ENCODE results near the gene PCDHB5. TPM values are rescaled to one million over a fixed set of nuclear protein-coding genes. Genes with fewer than 3 reads are reported as not detected.
"Not testable (repeated sequence)": the region's sequence is repeated elsewhere in the genome, so short reads cannot be mapped to it uniquely, and the experiment has no call there.

Gene PCDHB5
- 0.18 TPM for polyA plus RNA-seq (2013)

DNA sequence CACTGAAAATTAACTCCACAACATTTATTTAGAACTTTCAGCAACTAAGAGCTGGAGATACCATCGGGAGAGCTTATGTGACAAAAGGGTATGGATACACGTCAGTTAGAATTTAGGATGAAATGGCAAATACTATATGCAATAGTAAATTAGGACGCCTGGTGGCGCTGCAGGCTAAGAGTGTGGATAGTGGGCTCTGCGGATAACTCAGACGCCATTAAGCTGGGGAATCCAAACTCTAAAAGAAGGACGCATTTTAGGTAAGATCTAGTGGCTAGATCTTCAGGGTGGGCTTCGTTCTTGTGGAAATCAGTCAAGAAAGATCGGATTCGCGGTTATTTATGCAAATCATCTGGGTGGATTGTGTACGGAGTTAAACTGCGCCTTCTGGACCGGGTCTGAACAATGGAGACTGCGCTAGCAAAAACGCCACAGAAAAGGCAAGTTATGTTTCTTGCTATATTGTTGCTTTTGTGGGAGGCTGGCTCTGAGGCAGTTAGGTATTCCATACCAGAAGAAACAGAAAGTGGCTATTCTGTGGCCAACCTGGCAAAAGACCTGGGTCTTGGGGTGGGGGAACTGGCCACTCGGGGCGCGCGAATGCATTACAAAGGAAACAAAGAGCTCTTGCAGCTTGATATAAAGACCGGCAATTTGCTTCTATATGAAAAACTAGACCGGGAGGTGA, at the start of gene PCDHB5:
Gene PCDHB5, plus strand, starts transcription at position 177 of the 688 bp plus-strand sequence. Its CDS starts 229 bp downstream, at position 406.
- WGBS (ENCODE audit: insufficient coverage), result 22% methylated on average over 20 of the region's 22 CpGs
- ChIA-PET POLR2A (interaction anchor here (0.6 kb wide), 1 partner anchor 412 kb away, joined by 5 read pairs; no protein-coding TSS in a partner anchor), CTCF (no interaction called here)
- Histone ChIP-seq H3K4me3 (ENCODE audit: control insufficient read depth in 1 of 7, extremely low read depth in 1 of 7, insufficient read depth in 4 of 7, low read depth in 2 of 7, low read length in 6 of 7) (peak within 1 kb of the TSS in 3 of 7 experiments; percentile 40 to 56 (median 42)), H3K9me3 (ENCODE audit: control extremely low read depth in 1 of 5, control insufficient read depth in 4 of 5, insufficient read depth in 2 of 5, low read depth in 1 of 5, low read length in 4 of 5) (peaks cover 0 to 24% (median 20%) of the 10 kb centered on the region in 5 experiments), H3K36me3 (ENCODE audit: control insufficient read depth in 4 of 4, insufficient read depth in 4 of 4, low read length in 3 of 4) (no peaks in the 10 kb centered on the region), H3K27me3 (replicated peaks in 2 of 5; ENCODE audit: control insufficient read depth in 4 of 5, insufficient read depth in 5 of 5, low read length in 4 of 5) (peaks cover 2 to 18% (median 6%) of the 10 kb centered on the region in 5 experiments), H3K27ac (ENCODE audit: insufficient read depth in 1 of 2, low read depth in 1 of 2, low read length in 2 of 2, poor library complexity in 1 of 2, severe bottlenecking in 2 of 2) (no peak within 1 kb of the TSS), H3K4me1 (ENCODE audit: control extremely low read depth in 1 of 4, control insufficient read depth in 4 of 4, insufficient read depth in 4 of 4, low read length in 3 of 4) (no peaks in the 10 kb centered on the region)
- peak; percentile 3 to 22 (median 5) for DNase-seq

DNA sequence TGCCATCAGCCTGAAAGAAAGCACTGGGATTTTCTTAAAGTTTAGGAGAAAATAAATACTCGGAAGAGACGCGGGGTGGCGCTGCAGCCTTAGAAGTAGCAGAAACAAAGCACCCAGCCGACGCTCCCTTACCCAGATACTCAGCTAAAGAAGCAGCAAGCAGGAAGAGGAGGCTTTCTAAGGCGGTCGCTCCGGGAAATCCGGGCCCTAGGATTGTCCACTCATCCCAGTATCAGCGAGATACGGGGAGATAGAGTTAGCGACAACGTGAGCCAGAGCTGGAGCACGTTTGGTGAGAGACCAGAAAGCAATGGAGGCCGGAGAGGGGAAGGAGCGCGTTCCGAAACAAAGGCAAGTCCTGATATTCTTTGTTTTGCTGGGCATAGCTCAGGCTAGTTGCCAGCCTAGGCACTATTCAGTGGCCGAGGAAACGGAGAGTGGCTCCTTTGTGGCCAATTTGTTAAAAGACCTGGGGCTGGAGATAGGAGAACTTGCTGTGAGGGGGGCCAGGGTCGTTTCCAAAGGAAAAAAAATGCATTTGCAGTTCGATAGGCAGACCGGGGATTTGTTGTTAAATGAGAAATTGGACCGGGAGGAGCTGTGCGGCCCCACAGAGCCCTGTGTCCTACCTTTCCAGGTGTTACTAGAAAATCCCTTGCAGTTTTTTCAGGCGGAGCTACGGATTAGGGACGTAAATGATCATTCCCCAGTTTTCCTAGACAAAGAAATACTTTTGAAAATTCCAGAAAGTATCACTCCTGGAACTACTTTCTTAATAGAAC, 40.3 kb upstream of the PCDHB5 start, which contains the start of gene PCDHB2:
Gene PCDHB2, plus strand, starts transcription at position 135 of the 782 bp plus-strand sequence. Its CDS starts 176 bp downstream, at position 311.
- H3K4me3 ChIP-seq (ENCODE audit: control insufficient read depth in 1 of 7, extremely low read depth in 1 of 7, insufficient read depth in 4 of 7, low read depth in 2 of 7, low read length in 6 of 7), result no peak within 1 kb of the TSS
- CTCF ChIA-PET, result no interaction called here
- POLR2A ChIA-PET, result no interaction called here

DNA sequence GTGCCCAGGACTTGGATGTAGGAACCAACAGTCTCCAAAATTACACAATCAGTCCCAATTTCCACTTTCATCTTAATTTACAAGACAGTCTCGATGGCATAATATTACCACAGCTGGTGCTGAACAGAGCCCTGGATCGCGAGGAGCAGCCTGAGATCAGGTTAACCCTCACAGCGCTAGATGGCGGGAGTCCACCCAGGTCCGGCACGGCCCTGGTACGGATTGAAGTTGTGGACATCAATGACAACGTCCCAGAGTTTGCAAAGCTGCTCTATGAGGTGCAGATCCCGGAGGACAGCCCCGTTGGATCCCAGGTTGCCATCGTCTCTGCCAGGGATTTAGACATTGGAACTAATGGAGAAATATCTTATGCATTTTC, 39.8 kb upstream of the PCDHB5 start:
- Histone ChIP-seq H3K4me1 (ENCODE audit: control extremely low read depth in 1 of 4, control insufficient read depth in 4 of 4, insufficient read depth in 4 of 4, low read length in 3 of 4) (no peaks in the 10 kb centered on the region), H3K36me3 (ENCODE audit: control insufficient read depth in 4 of 4, insufficient read depth in 4 of 4, low read length in 3 of 4) (no peaks in the 10 kb centered on the region), H3K27me3 (replicated peaks in 2 of 5; ENCODE audit: control insufficient read depth in 4 of 5, insufficient read depth in 5 of 5, low read length in 4 of 5) (peaks cover 0 to 24% (median 9%) of the 10 kb centered on the region in 5 experiments), H3K4me3 (ENCODE audit: control insufficient read depth in 1 of 7, extremely low read depth in 1 of 7, insufficient read depth in 4 of 7, low read depth in 2 of 7, low read length in 6 of 7) (no peak overlapping the region), H3K27ac (ENCODE audit: insufficient read depth in 1 of 2, low read depth in 1 of 2, low read length in 2 of 2, poor library complexity in 1 of 2, severe bottlenecking in 2 of 2) (no peak overlapping the region), H3K9me3 (ENCODE audit: control extremely low read depth in 1 of 5, control insufficient read depth in 4 of 5, insufficient read depth in 2 of 5, low read depth in 1 of 5, low read length in 4 of 5) (peaks cover 7 to 22% (median 17%) of the 10 kb centered on the region in 5 experiments)
- DNase-seq, result no peak
- POLR2A ChIA-PET, result no interaction called here
- 37% methylated on average over 11 of the region's 12 CpGs for WGBS (ENCODE audit: insufficient coverage)
- CTCF ChIA-PET, result no interaction called here

More for the DNA sequence above, 40.3 kb upstream of the PCDHB5 start, which contains the start of gene PCDHB2:
- 18% methylated on average over 27 of the region's 29 CpGs for WGBS (ENCODE audit: insufficient coverage)
- H3K27me3 ChIP-seq (replicated peaks in 2 of 5; ENCODE audit: control insufficient read depth in 4 of 5, insufficient read depth in 5 of 5, low read length in 4 of 5), result peaks cover 0 to 21% (median 8%) of the 10 kb centered on the region in 5 experiments
- H3K4me1 ChIP-seq (ENCODE audit: control extremely low read depth in 1 of 4, control insufficient read depth in 4 of 4, insufficient read depth in 4 of 4, low read length in 3 of 4), result no peaks in the 10 kb centered on the region
- no peak within 1 kb of the TSS for H3K27ac ChIP-seq (ENCODE audit: insufficient read depth in 1 of 2, low read depth in 1 of 2, low read length in 2 of 2, poor library complexity in 1 of 2, severe bottlenecking in 2 of 2)
- no peaks in the 10 kb centered on the region for H3K36me3 ChIP-seq (ENCODE audit: control insufficient read depth in 4 of 4, insufficient read depth in 4 of 4, low read length in 3 of 4)
- peak in 2 of 3 donors; percentile 17 to 34 for DNase-seq
- peaks cover 7 to 21% (median 15%) of the 10 kb centered on the region in 5 experiments for H3K9me3 ChIP-seq (ENCODE audit: control extremely low read depth in 1 of 5, control insufficient read depth in 4 of 5, insufficient read depth in 2 of 5, low read depth in 1 of 5, low read length in 4 of 5)

DNA sequence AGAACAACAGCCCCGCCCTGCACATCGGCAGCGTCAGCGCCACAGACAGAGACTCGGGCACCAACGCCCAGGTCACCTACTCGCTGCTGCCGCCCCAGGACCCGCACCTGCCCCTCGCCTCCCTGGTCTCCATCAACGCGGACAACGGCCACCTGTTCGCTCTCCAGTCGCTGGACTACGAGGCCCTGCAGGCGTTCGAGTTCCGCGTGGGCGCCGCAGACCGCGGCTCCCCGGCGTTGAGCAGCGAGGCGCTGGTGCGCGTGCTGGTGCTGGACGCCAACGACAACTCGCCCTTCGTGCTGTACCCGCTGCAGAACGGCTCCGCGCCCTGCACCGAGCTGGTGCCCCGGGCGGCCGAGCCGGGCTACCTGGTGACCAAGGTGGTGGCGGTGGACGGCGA, 38.8 kb upstream of the PCDHB5 start:
- H3K4me1 ChIP-seq (ENCODE audit: control extremely low read depth in 1 of 4, control insufficient read depth in 4 of 4, insufficient read depth in 4 of 4, low read length in 3 of 4); CTCF ChIA-PET; H3K27ac ChIP-seq (ENCODE audit: insufficient read depth in 1 of 2, low read depth in 1 of 2, low read length in 2 of 2, poor library complexity in 1 of 2, severe bottlenecking in 2 of 2); H3K4me3 ChIP-seq (ENCODE audit: control insufficient read depth in 1 of 7, extremely low read depth in 1 of 7, insufficient read depth in 4 of 7, low read depth in 2 of 7, low read length in 6 of 7); H3K36me3 ChIP-seq (ENCODE audit: control insufficient read depth in 4 of 4, insufficient read depth in 4 of 4, low read length in 3 of 4); DNase-seq; POLR2A ChIA-PET: not testable (repeated sequence)
- peaks cover 7 to 31% (median 27%) of the 10 kb centered on the region in 5 experiments for H3K9me3 ChIP-seq (ENCODE audit: control extremely low read depth in 1 of 5, control insufficient read depth in 4 of 5, insufficient read depth in 2 of 5, low read depth in 1 of 5, low read length in 4 of 5)
- WGBS (ENCODE audit: insufficient coverage), result 48% methylated on average over 6 of the region's 46 CpGs
- H3K27me3 ChIP-seq (replicated peaks in 2 of 5; ENCODE audit: control insufficient read depth in 4 of 5, insufficient read depth in 5 of 5, low read length in 4 of 5), result peaks cover 0 to 34% (median 15%) of the 10 kb centered on the region in 5 experiments

DNA sequence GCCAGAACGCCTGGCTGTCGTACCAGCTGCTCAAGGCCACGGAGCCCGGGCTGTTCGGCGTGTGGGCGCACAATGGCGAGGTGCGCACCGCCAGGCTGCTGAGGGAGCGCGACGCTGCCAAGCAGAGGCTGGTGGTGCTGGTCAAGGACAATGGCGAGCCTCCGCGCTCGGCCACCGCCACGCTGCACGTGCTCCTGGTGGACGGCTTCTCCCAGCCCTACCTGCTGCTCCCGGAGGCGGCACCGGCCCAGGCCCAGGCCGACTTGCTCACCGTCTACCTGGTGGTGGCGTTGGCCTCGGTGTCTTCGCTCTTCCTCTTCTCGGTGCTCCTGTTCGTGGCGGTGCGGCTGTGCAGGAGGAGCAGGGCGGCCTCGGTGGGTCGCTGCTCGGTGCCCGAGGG, 38.4 kb upstream of the PCDHB5 start:
- CTCF ChIA-PET; H3K27ac ChIP-seq (ENCODE audit: insufficient read depth in 1 of 2, low read depth in 1 of 2, low read length in 2 of 2, poor library complexity in 1 of 2, severe bottlenecking in 2 of 2); POLR2A ChIA-PET; DNase-seq; H3K36me3 ChIP-seq (ENCODE audit: control insufficient read depth in 4 of 4, insufficient read depth in 4 of 4, low read length in 3 of 4); H3K4me1 ChIP-seq (ENCODE audit: control extremely low read depth in 1 of 4, control insufficient read depth in 4 of 4, insufficient read depth in 4 of 4, low read length in 3 of 4); H3K4me3 ChIP-seq (ENCODE audit: control insufficient read depth in 1 of 7, extremely low read depth in 1 of 7, insufficient read depth in 4 of 7, low read depth in 2 of 7, low read length in 6 of 7): not testable (repeated sequence)
- H3K9me3 ChIP-seq (ENCODE audit: control extremely low read depth in 1 of 5, control insufficient read depth in 4 of 5, insufficient read depth in 2 of 5, low read depth in 1 of 5, low read length in 4 of 5), result peaks cover 7 to 34% (median 30%) of the 10 kb centered on the region in 5 experiments
- WGBS (ENCODE audit: insufficient coverage), result 8% methylated on average over 5 of the region's 38 CpGs
- peaks cover 0 to 37% (median 15%) of the 10 kb centered on the region in 5 experiments for H3K27me3 ChIP-seq (replicated peaks in 2 of 5; ENCODE audit: control insufficient read depth in 4 of 5, insufficient read depth in 5 of 5, low read length in 4 of 5)

DNA sequence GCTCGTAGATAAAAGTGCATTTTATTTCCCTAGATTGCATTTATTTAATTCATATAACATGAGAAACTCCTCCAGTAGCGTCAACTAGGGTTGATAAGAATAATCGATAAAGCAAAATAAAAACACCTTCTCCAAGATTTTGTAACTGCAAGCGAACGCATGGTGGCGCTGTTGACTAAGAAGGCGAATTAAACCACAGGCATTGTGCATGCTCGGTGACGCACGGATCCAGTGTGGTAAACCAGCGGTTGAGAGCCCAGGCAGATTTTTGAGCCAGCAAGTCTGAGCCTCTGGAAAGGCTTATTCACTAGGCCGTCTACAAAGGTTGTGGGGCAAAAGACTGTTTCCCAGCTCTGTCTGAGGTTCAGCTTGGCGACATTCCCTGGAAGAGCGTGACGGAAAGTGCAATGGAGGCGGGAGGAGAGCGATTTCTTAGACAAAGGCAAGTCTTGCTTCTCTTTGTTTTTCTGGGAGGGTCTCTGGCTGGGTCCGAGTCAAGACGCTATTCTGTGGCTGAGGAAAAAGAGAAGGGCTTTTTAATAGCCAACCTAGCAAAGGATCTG, 34.7 kb upstream of the PCDHB5 start, which contains the start of gene PCDHB3:
Gene PCDHB3, plus strand, starts transcription at position 231 of the 563 bp plus-strand sequence. Its CDS starts 177 bp downstream, at position 408.
- POLR2A ChIA-PET, result no interaction called here
- H3K4me1 ChIP-seq (ENCODE audit: control extremely low read depth in 1 of 4, control insufficient read depth in 4 of 4, insufficient read depth in 4 of 4, low read length in 3 of 4), result no peaks in the 10 kb centered on the region
- CTCF ChIA-PET, result no interaction called here
- H3K36me3 ChIP-seq (ENCODE audit: control insufficient read depth in 4 of 4, insufficient read depth in 4 of 4, low read length in 3 of 4), result no peaks in the 10 kb centered on the region
- H3K27me3 ChIP-seq (replicated peaks in 2 of 5; ENCODE audit: control insufficient read depth in 4 of 5, insufficient read depth in 5 of 5, low read length in 4 of 5), result peaks cover 0 to 29% (median 13%) of the 10 kb centered on the region in 5 experiments
- H3K27ac ChIP-seq (ENCODE audit: insufficient read depth in 1 of 2, low read depth in 1 of 2, low read length in 2 of 2, poor library complexity in 1 of 2, severe bottlenecking in 2 of 2), result no peak within 1 kb of the TSS
- DNase-seq, result peak; percentile 11 to 44 (median 41)
- H3K4me3 ChIP-seq (ENCODE audit: control insufficient read depth in 1 of 7, extremely low read depth in 1 of 7, insufficient read depth in 4 of 7, low read depth in 2 of 7, low read length in 6 of 7), result no peak within 1 kb of the TSS
- H3K9me3 ChIP-seq (ENCODE audit: control extremely low read depth in 1 of 5, control insufficient read depth in 4 of 5, insufficient read depth in 2 of 5, low read depth in 1 of 5, low read length in 4 of 5), result peaks cover 0 to 28% (median 23%) of the 10 kb centered on the region in 5 experiments
- 14% methylated on average over 16 of the region's 19 CpGs for WGBS (ENCODE audit: insufficient coverage)
